Fibroblast of pulmonary artery (primary cell): ENCODE measurements around the gene GLRX3.
A peak's percentile ranks its signal among the peaks of the same experiment; 100 is the strongest.
"Not testable (repeated sequence)": the region's sequence is repeated elsewhere in the genome, so short reads cannot be mapped to it uniquely, and the experiment has no call there.

Source experiments
- DNase-seq: peaks from one replicate; pipeline ENCODE4 v3.0.0-alpha.2; 2010; ENCODE audit warnings: low read depth
- H3K4me3 ChIP-seq: replicated peaks from 2 replicates; pipeline ENCODE4 v1.5.1; 2011; ENCODE audit warnings: low read depth, mild to moderate bottlenecking, control low read depth, low read length, moderate library complexity
- TF ChIP-seq, protein P1 (sequence below): IDR thresholded peaks from 2 replicates; pipeline ENCODE4 v1.5.1; 2011; ENCODE audit warnings: mild to moderate bottlenecking, control low read depth, low read length, inconsistent platforms; ENCODE audit errors: missing control alignments

The GLRX3 gene

DNA sequence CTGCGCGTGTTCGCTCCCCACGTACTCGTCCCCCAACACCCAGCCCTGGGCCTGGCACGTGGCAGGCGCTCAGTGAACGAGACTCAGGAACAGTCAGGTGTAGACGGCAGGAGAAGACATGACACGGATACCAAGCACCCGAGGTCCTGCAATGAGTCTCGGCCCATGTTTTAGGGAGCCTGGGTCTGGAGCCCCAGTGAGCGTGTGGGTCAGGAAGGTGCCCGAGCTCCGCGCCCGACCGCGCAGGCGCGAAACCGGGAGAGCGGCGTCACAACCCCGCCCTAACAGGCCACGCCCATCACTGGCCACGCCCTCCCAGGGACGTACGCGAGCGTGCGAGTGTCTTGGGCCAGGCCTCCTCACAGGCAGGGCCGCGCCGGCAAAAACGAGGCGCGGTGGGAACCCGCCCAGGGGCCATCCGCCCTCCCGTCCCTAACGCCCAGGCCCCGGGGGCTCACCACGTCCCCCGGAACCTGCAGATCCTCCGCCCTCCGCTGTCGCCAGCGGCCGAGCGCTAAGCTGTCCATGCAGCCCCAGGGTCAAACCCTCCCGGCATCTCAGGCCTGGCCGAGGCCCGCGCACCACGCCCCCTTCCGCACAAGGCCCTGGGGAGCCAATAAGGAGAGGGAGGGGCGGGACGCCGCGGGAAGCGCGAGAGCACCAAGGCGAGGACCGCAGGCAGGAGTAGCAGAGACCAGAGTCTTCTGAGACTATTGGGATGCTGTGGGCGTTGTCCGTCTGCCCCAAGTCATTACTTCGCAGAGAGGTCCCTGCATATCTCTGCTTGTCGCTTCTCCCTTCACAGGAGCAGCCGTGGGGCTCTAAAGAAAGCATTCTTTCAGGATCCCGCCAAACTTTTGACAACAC is 25.7 kb upstream of the GLRX3 start, which contains the start of gene C10orf143:
Gene C10orf143 (minus strand): TSS at position 585 of the 867 bp plus-strand sequence. CDS start 58 bp downstream, at position 527.
- TF ChIP-seq, protein P1, sequence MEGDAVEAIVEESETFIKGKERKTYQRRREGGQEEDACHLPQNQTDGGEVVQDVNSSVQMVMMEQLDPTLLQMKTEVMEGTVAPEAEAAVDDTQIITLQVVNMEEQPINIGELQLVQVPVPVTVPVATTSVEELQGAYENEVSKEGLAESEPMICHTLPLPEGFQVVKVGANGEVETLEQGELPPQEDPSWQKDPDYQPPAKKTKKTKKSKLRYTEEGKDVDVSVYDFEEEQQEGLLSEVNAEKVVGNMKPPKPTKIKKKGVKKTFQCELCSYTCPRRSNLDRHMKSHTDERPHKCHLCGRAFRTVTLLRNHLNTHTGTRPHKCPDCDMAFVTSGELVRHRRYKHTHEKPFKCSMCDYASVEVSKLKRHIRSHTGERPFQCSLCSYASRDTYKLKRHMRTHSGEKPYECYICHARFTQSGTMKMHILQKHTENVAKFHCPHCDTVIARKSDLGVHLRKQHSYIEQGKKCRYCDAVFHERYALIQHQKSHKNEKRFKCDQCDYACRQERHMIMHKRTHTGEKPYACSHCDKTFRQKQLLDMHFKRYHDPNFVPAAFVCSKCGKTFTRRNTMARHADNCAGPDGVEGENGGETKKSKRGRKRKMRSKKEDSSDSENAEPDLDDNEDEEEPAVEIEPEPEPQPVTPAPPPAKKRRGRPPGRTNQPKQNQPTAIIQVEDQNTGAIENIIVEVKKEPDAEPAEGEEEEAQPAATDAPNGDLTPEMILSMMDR = no peak
- H3K4me3 ChIP-seq = peak within 1 kb of the TSS; percentile 97
- peak; percentile 98 for DNase-seq

DNA sequence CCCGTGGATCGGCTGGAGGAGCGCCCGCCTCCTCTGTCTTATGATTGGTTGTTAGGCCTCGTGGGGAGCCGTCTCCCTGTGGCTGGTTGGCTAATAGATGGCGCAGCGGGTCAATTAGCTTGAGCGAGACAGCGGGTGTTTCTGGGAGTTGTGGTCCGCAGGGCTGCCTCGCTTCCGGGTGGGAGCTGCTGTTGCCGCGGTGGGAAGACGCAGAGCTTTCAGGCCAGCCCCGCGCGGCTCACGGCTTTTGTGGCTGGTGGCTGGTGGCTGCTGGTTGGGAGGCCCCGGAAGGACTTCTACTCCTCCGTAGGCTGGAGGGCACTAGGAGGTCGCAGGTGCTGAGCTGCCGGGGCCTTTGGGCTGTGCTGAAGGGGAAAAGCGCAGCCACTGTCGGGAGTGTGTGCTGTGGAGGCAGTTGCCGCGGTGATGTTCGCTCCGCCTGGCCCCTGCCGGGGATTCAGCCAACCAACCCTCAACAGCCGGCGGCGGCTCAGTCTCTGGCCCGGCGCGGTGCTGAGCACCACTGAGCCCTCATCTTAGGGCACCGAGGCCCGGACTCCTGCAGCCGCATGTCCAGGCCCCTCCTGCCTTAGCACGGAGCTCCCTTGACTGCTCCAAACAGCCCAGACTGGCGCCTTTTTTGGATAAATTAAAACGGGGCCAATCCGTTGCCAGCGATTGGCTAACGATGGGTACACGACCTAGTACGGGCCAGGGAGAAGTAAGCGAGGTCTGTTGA is 24.9 kb upstream of the GLRX3 start:
- DNase-seq = peak; percentile 98
- TF ChIP-seq, protein P1 = no peak

DNA sequence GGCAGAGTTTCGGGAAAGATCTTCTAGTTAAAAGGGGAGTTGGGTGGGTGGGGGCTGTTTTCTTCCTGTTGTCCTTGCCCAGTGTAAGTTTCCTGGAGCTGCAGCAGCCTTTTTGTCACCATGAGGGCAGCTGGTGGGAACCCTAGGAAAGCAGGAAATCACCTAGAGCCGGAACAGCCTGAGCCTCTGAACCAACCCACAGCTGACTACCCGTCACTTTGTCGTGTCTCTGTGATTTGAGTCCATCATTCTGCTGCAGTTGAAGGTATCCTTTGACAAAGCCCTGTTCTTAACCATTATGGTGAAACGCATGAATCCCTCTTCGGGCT is 24.4 kb upstream of the GLRX3 start:
- TF ChIP-seq, protein P1 = no peak
- DNase-seq = no peak
- H3K4me3 ChIP-seq = peak overlapping the region; percentile 97

More for the DNA sequence above, 24.9 kb upstream of the GLRX3 start:
- H3K4me3 ChIP-seq = peak overlapping the region; percentile 97

DNA sequence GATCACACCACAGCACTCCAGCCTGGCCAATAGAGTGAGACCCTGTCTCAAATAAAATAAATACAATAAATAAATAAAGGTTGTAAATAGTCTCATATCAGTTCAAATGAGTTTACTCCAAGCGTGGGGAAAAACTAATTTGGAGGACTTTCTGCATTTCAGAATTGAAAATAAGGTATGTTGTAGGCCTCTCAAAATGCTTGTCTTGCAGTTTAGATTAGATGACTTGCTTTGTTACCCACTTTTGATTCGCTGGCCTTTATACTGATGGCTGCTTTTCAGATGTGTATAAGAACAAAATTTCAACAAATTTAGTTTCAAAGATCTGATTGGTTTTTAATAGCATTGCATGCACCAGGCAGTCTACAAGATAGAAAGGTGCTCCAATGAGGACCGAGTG is 23.4 kb upstream of the GLRX3 start:
- H3K4me3 ChIP-seq = no peak overlapping the region
- TF ChIP-seq, protein P1 = no peak
- no peak for DNase-seq

DNA sequence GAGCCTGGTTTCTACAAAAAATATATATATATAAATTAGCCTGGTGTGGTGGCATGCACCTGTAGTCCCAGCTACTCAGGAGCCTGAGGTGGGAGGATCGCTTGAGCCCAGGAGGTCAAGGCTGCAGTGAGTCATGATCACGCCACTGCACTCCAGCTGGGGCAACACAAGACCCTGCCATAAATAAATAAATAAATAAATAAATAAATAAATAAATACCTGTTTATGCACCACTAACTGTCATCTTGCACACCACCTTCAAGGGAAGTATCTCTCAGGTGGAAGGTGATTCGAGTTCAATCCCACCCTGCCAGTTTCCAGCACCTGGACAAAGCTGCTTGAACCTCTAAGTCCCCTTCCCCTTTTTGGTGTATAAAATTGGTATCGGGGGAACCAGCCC is 19.2 kb upstream of the GLRX3 start:
- DNase-seq, H3K4me3 ChIP-seq: not testable (repeated sequence)

DNA sequence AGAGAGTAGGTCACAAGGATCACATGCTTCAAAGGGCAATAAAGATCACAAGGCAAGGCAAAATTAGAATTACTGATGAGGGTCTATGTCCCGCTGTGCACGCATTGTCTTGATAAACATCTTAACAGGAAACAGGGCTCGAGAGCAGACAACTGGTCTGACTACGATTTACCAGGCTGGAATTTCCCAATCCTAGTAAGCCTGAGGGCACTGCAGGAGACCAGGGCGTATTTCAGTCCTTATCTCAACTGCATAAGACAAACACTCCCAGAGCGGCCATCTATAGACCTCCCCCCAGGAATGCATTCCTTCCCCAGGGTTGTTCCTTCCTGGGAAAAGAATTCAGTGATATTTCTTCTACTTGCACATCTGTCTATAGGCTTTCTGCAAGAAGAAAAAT is 18.7 kb upstream of the GLRX3 start:
- not testable (repeated sequence) for DNase-seq, H3K4me3 ChIP-seq

DNA sequence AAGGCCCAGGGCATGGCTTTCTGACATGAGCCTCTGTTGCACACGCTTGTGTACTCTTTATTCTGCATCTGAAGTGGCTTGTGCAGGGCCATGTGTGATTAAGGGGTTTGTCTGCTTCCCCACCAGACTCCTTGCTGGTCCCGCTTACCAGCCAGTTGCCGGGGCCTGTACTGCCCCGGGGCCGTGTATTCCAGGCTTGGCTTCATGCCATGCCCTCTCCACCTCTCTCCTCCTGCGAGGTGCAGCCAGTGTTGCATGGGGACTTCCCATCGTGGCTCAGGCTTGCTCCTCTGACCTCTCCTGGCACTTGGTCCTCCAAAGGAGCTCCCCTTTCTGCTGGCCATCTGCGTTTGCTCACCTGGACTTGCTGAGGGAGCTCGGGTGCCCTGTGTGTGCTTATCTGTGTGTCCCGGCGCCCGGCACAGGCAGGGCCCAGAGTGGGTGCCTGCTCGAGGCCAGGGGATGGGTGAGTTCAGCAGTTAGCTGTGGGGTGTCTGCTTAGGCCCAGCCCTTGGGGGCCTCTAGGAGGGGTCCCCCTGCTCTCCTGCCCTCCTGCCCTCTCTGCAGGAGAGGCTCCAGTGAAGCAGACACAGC is 14.6 kb upstream of the GLRX3 start:
- TF ChIP-seq, protein P1 = no peak
- no peak overlapping the region for H3K4me3 ChIP-seq
- DNase-seq = no peak
